Left ventricle myocardium inferior (tissue), 1 donor: ENCODE data around the gene HPX. TPM values are rescaled to one million over a fixed set of nuclear protein-coding genes. Genes with fewer than 3 reads are reported as not detected.
"Not testable (repeated sequence)": the region's sequence is repeated elsewhere in the genome, so short reads cannot be mapped to it uniquely, and the experiment has no call there.

Experiments used
- DNase-seq: peaks from one replicate; pipeline ENCODE4 v3.0.0-alpha.2; 2020
- H3K27ac ChIP-seq: fragments of 200-600 bp; replicated peaks from 2 replicates; pipeline ENCODE4 v1.8.0; 2021
- H3K27me3 ChIP-seq: fragments of 200-600 bp; 2 replicates; pipeline ENCODE4 v1.8.0; 2021; ENCODE audit warnings: low read depth
- H3K36me3 ChIP-seq: fragments of 200-600 bp; 2 replicates; pipeline ENCODE4 v1.8.0; 2021
- H3K4me1 ChIP-seq: fragments of 200-600 bp; 2 replicates; pipeline ENCODE4 v1.8.0; 2021
- H3K4me3 ChIP-seq: fragments of 200-600 bp; 2 replicates; pipeline ENCODE4 v1.8.0; 2021; ENCODE audit warnings: mild to moderate bottlenecking, moderate library complexity
- H3K9me3 ChIP-seq: fragments of 200-600 bp; replicated peaks from 2 replicates; pipeline ENCODE4 v1.8.0; 2021
- CTCF ChIP-seq: fragments of 200-600 bp; IDR thresholded peaks from 2 replicates; pipeline ENCODE4 v1.8.0; 2021; ENCODE audit warnings: antibody characterized with exemption, mild to moderate bottlenecking, borderline replicate concordance
- intact Hi-C: fragments of 100-400 bp; cut with micrococcal nuclease; formaldehyde crosslinking; loops from one replicate; pipeline ENCODE4 v1.11.0; 2022
- total RNA-seq: library from RNA; stranded (reverse); fragmentation: NEBNext Ultra II Directional; extraction: Animal tissue kit (Norgen Biotek cat#: 25700); gene quantifications from one replicate; pipeline ENCODE4 v1.2.1, GENCODE V29; 2021
- donor health status: DM: no; HTN: yes; CAD: no; lungs with severe emphysema.

Gene HPX
- total RNA-seq, 1 donor from 2014 or later: 0.44 TPM

GRCh38 chr11:6397156-6397555 is 43.6 kb downstream of the HPX start:
- DNase-seq: no peak
- TF ChIP-seq CTCF: no peak
- Histone ChIP-seq H3K36me3 (peaks cover 58% of the 10 kb centered on the region), H3K9me3 (no peaks in the 10 kb centered on the region), H3K27ac (no peak overlapping the region), H3K27me3 (no peaks in the 10 kb centered on the region), H3K4me3 (no peak overlapping the region), H3K4me1 (peaks cover 18% of the 10 kb centered on the region)
- intact Hi-C loops: no loop called here

- Histone ChIP-seq H3K9me3 (no peaks in the 10 kb centered on the region), H3K4me3 (no peak overlapping the region), H3K27me3 (no peaks in the 10 kb centered on the region), H3K4me1 (peaks cover 27% of the 10 kb centered on the region), H3K36me3 (peaks cover 44% of the 10 kb centered on the region), H3K27ac (no peak overlapping the region)
- TF ChIP-seq CTCF: no peak
- intact Hi-C loops: no loop called here
- DNase-seq: no peak
These were observed 45.2 kb downstream of the HPX start for GRCh38 chr11:6395470-6396060.

GRCh38 chr11:6393989-6394670 is 46.7 kb downstream of the HPX start:
- no peaks in the 10 kb centered on the region for H3K27me3 ChIP-seq
- H3K36me3 ChIP-seq: peaks cover 33% of the 10 kb centered on the region
- no peak for DNase-seq
- no peak overlapping the region for H3K4me3 ChIP-seq
- H3K27ac ChIP-seq: no peak overlapping the region
- no peaks in the 10 kb centered on the region for H3K9me3 ChIP-seq
- no peak for TF ChIP-seq CTCF
- H3K4me1 ChIP-seq: peaks cover 38% of the 10 kb centered on the region
- intact Hi-C loops: no loop called here

GRCh38 chr11:6392251-6392650 is 48.5 kb downstream of the HPX start:
- DNase-seq, intact Hi-C loops, H3K4me3 ChIP-seq, H3K27me3 ChIP-seq, H3K9me3 ChIP-seq, H3K27ac ChIP-seq: not testable (repeated sequence)
- H3K36me3 ChIP-seq: peaks cover 29% of the 10 kb centered on the region
- H3K4me1 ChIP-seq: peaks cover 28% of the 10 kb centered on the region

- Histone ChIP-seq H3K4me3 (peak overlapping the region; percentile 93), H3K9me3 (no peaks in the 10 kb centered on the region), H3K4me1 (peaks cover 28% of the 10 kb centered on the region), H3K36me3 (peaks cover 29% of the 10 kb centered on the region), H3K27ac (peak overlapping the region; percentile 94), H3K27me3 (no peaks in the 10 kb centered on the region)
- TF ChIP-seq CTCF: no peak
- intact Hi-C loops: no loop called here
- DNase-seq: no peak
These were observed 49.2 kb downstream of the HPX start for GRCh38 chr11:6391537-6392134.
